ENCODE data around the gene MBNL1. TPM values are rescaled to one million over a fixed set of nuclear protein-coding genes. Genes with fewer than 3 reads are reported as not detected.

Gene MBNL1
- total RNA-seq, 1 donor from 2014 or later, result 14.7 TPM

GRCh38 chr3:152448091-152448490 lies 179.4 kb downstream of the MBNL1 start:
- Histone ChIP-seq H3K79me2 (ENCODE audit: low read depth) (no peaks in the 10 kb centered on the region), H3K4me3 (no peak overlapping the region), H3K27me3 (no peaks in the 10 kb centered on the region), H3K27ac (no peak overlapping the region), H3K4me2 (no peak overlapping the region), H3K4me1 (no peaks in the 10 kb centered on the region), H3K36me3 (no peaks in the 10 kb centered on the region), H2AFZ (replicated peaks) (no peak overlapping the region), H3K9ac (no peak overlapping the region), H3K9me3 (ENCODE audit: low read depth) (no peaks in the 10 kb centered on the region), H3F3A (ENCODE audit: low read depth) (no peaks in the 10 kb centered on the region), H4K20me1 (ENCODE audit: low read depth) (no peaks in the 10 kb centered on the region)
- no peaks in the 10 kb centered on the region for H3K27me3 Mint-ChIP-seq (ENCODE audit: insufficient read depth, low read depth)
- peaks cover 3% of the 10 kb centered on the region for H3K36me3 Mint-ChIP-seq
- peaks cover 19% of the 10 kb centered on the region for H3K4me1 Mint-ChIP-seq
- no peak overlapping the region for H3K4me3 Mint-ChIP-seq
- no peak overlapping the region for H3K27ac Mint-ChIP-seq
- no peak for TF ChIP-seq EZH2phosphoT487 (IDR thresholded peaks at IDR 0.05)
- no peak for TF ChIP-seq CTCF (IDR thresholded peaks at IDR 0.05)
- no peak for TF ChIP-seq EZH2 (IDR thresholded peaks at IDR 0.05)
- no peaks in the 10 kb centered on the region for H3K9me3 Mint-ChIP-seq
- DNase-seq (ENCODE audit: low spot score), result no peak

DNA sequence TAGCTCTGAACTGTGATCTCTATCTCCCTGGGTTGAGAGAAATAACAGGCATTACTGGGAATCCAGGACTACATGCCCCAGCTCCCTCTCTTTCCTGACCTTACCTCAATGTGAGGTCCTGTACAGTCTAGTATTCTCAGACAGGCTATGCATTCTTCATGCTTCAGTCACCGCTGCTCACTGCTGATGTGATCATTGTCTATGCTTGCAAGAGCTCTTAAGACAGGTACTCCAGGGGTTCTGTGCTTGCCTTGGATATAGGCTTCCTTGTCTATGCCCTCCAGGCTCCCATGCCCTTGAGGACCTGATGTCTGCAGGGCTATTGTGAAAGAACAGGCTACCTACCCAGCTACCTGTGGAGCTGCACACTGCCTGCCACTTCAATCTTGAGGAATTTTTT lies 183.6 kb downstream of the MBNL1 start:
- Histone ChIP-seq H3K4me1 (no peaks in the 10 kb centered on the region), H4K20me1 (ENCODE audit: low read depth) (no peaks in the 10 kb centered on the region), H2AFZ (replicated peaks) (no peak overlapping the region), H3K27ac (no peak overlapping the region), H3K27me3 (no peaks in the 10 kb centered on the region), H3K9ac (no peak overlapping the region), H3K4me3 (no peak overlapping the region), H3K9me3 (ENCODE audit: low read depth) (no peaks in the 10 kb centered on the region), H3F3A (ENCODE audit: low read depth) (no peaks in the 10 kb centered on the region), H3K4me2 (no peak overlapping the region), H3K79me2 (ENCODE audit: low read depth) (no peaks in the 10 kb centered on the region), H3K36me3 (no peaks in the 10 kb centered on the region)
- Mint-ChIP-seq H3K27ac (no peak overlapping the region), H3K36me3 (peaks cover 6% of the 10 kb centered on the region), H3K4me1 (peaks cover 11% of the 10 kb centered on the region), H3K27me3 (ENCODE audit: insufficient read depth, low read depth) (no peaks in the 10 kb centered on the region), H3K4me3 (no peak overlapping the region), H3K9me3 (no peaks in the 10 kb centered on the region)
- DNase-seq (ENCODE audit: low spot score), result no peak
- TF ChIP-seq EZH2 (IDR thresholded peaks at IDR 0.05), result no peak
- no peak for TF ChIP-seq EZH2phosphoT487 (IDR thresholded peaks at IDR 0.05)
- no peak for TF ChIP-seq CTCF (IDR thresholded peaks at IDR 0.05)

GRCh38 chr3:152454076-152454875 lies 185.5 kb downstream of the MBNL1 start:
- DNase-seq (ENCODE audit: low spot score), result no peak
- no peaks in the 10 kb centered on the region for H3K27me3 Mint-ChIP-seq (ENCODE audit: insufficient read depth, low read depth)
- Histone ChIP-seq H3K79me2 (ENCODE audit: low read depth) (no peaks in the 10 kb centered on the region), H3K36me3 (no peaks in the 10 kb centered on the region), H3F3A (ENCODE audit: low read depth) (no peaks in the 10 kb centered on the region), H2AFZ (replicated peaks) (no peak overlapping the region), H3K27me3 (no peaks in the 10 kb centered on the region), H3K9ac (no peak overlapping the region), H4K20me1 (ENCODE audit: low read depth) (no peaks in the 10 kb centered on the region), H3K9me3 (ENCODE audit: low read depth) (no peaks in the 10 kb centered on the region), H3K4me3 (no peak overlapping the region), H3K4me2 (no peak overlapping the region), H3K4me1 (no peaks in the 10 kb centered on the region), H3K27ac (no peak overlapping the region)
- H3K4me1 Mint-ChIP-seq, result peaks cover 11% of the 10 kb centered on the region
- peaks cover 6% of the 10 kb centered on the region for H3K36me3 Mint-ChIP-seq
- H3K27ac Mint-ChIP-seq, result no peak overlapping the region
- TF ChIP-seq EZH2phosphoT487 (IDR thresholded peaks at IDR 0.05), result no peak
- TF ChIP-seq CTCF (IDR thresholded peaks at IDR 0.05), result no peak
- no peaks in the 10 kb centered on the region for H3K9me3 Mint-ChIP-seq
- no peak overlapping the region for H3K4me3 Mint-ChIP-seq

Measured in neural progenitor cell (in vitro differentiated cells).